SJSA1 (cell line): ENCODE data around the gene HEXIM1. TPM values are rescaled to one million over a fixed set of nuclear protein-coding genes. Genes with fewer than 3 reads are reported as not detected.
A peak's percentile ranks its signal among the peaks of the same experiment; 100 is the strongest.

Source experiments
- DNase-seq, 2 experiments: peaks; one replicate each; pipeline ENCODE4 v3.0.0-alpha.2; 2015 to 2020; ENCODE audit warnings: low spot score in 2 of 2, low read depth in 1 of 2
- H3K27ac ChIP-seq: fragments of 250-450 bp; sonication (Bioruptor Pico); 2 replicates; pipeline ENCODE4 v1.5.1; 2020; ENCODE audit warnings: mild to moderate bottlenecking, moderate library complexity
- H3K27me3 ChIP-seq: fragments of 250-450 bp; sonication (Bioruptor Pico); replicated peaks from 2 replicates; pipeline ENCODE4 v1.5.1; 2020; ENCODE audit warnings: mild to moderate bottlenecking, moderate library complexity
- H3K36me3 ChIP-seq: fragments of 250-450 bp; sonication (Bioruptor Pico); 2 replicates; pipeline ENCODE4 v1.5.1; 2020; ENCODE audit warnings: mild to moderate bottlenecking
- H3K4me1 ChIP-seq: fragments of 250-450 bp; sonication (Bioruptor Pico); replicated peaks from 2 replicates; pipeline ENCODE4 v1.6.1; 2021; ENCODE audit warnings: mild to moderate bottlenecking
- H3K4me3 ChIP-seq: fragments of 250-450 bp; sonication (Bioruptor Pico); 2 replicates; pipeline ENCODE4 v1.5.1; 2020; ENCODE audit warnings: mild to moderate bottlenecking
- H3K9me3 ChIP-seq: fragments of 250-450 bp; sonication (Bioruptor Pico); replicated peaks from 2 replicates; pipeline ENCODE4 v1.5.1; 2020; ENCODE audit warnings: mild to moderate bottlenecking
- total RNA-seq: library from RNA; depleted of rRNA; stranded (reverse); fragments of >200 nt; shearing (Covaris generic); gene quantifications from 2 replicates; pipeline ENCODE4 v1.2.3, GENCODE V29; 2014

Gene HEXIM1
- total RNA-seq, 1 experiment from 2014 or later, result 7.3 TPM

DNA sequence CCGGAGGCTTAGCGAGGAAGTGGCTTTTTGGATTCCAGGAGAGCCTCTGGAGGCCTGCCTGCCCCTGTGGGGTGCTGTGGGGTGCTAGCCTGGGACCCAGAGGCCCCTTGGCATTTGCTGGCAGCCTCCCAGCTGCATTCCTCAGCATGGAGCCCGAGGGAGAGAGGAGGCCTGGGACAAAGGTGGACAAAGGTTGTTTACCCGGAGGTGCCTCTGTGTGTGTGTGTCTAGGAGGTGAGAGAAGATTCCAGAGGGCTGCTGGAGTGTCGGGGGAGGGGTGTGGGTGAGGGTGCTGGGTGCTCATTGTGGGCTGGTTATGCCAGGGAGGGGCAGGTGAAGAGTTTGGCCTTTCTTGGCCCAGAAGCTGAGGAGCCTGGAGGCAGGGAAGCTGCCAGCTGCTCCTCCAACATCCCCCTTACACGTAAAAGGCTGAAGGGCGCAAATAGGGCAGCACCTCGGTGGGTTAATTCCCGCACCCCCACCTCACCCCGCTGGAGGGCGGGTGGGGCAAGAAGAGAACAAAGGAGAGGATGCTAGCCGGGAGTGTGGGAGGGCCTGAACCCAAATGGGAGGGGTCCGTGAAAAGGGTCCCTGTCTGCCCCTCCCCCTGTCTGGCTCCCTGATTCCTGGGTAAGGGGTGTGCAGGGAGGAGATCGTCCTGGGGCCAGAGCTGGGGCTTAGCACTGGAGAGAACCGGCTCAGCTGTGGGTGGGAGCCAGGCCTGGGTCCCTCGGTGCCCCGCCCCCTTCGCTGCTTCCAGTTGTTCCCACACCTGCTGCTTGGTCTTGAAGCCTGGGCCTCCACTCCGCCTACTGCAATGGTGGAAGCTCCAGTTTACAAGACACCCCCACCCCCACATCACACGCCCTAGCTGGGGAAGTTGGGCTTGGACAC is 23.3 kb downstream of the HEXIM1 start:
- DNase-seq, result no peak
- Histone ChIP-seq H3K4me3 (no peak overlapping the region), H3K27ac (peak overlapping the region; percentile 60), H3K4me1 (peaks cover 34% of the 10 kb centered on the region), H3K27me3 (no peaks in the 10 kb centered on the region), H3K36me3 (no peaks in the 10 kb centered on the region; the same call in 1 of the 2 replicates), H3K9me3 (no peaks in the 10 kb centered on the region)

DNA sequence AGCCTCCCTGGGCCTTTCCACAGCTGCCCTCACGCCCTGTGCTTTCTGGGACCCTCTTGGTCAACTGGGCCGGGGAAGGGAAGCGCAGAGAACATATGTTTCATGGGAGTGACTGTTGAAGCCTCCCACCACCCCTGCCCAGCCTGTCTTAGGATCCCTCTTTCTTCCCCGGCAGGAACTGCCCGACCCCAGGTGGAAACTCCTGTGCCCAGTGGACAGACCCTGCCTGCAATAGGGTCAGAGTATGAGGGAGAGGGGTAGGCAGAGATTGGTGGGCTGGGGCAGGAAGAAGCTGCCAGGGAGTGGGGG is 23.9 kb downstream of the HEXIM1 start:
- H3K4me3 ChIP-seq, result no peak overlapping the region
- H3K36me3 ChIP-seq, result no peaks in the 10 kb centered on the region; the same call in 1 of the 2 replicates
- no peaks in the 10 kb centered on the region for H3K9me3 ChIP-seq
- peaks cover 34% of the 10 kb centered on the region for H3K4me1 ChIP-seq
- peak overlapping the region; percentile 60 for H3K27ac ChIP-seq
- H3K27me3 ChIP-seq, result no peaks in the 10 kb centered on the region
- no peak for DNase-seq

GRCh38 chr17:45172541-45173286 is 24.4 kb downstream of the HEXIM1 start:
- DNase-seq, result peak; percentile 47 to 86
- no peak overlapping the region for H3K4me3 ChIP-seq

DNA sequence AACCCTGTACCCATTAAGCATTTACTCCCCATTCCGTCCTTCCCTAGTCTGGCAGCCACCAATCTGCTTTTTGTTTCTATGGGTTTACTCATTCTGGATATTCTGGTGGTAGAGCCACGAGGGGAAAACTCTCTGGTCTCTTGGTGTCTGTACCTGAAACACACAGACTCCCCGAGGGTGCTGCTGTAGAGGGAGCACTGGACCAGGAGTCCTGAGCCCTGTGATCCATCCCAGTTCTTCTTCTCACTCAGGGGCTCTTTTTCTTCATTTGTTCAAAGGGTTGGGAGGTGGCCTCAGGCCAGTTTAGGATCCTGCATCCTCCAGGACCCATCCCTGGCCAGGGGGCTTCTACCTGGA is 27.5 kb downstream of the HEXIM1 start:
- DNase-seq, result no peak
- no peaks in the 10 kb centered on the region for H3K9me3 ChIP-seq
- no peaks in the 10 kb centered on the region; the same call in 1 of the 2 replicates for H3K36me3 ChIP-seq
- H3K27ac ChIP-seq, result no peak overlapping the region
- H3K4me1 ChIP-seq, result peaks cover 29% of the 10 kb centered on the region
- no peak overlapping the region for H3K4me3 ChIP-seq
- no peaks in the 10 kb centered on the region for H3K27me3 ChIP-seq

More at GRCh38 chr17:45172541-45173286, 24.4 kb downstream of the HEXIM1 start:
- Histone ChIP-seq H3K27ac (peak overlapping the region; percentile 60), H3K4me1 (peaks cover 34% of the 10 kb centered on the region), H3K36me3 (no peaks in the 10 kb centered on the region; the same call in 1 of the 2 replicates), H3K27me3 (no peaks in the 10 kb centered on the region), H3K9me3 (no peaks in the 10 kb centered on the region)

GRCh38 chr17:45177563-45177962 is 29.3 kb downstream of the HEXIM1 start:
- H3K36me3 ChIP-seq, result no peaks in the 10 kb centered on the region; the same call in 1 of the 2 replicates
- no peaks in the 10 kb centered on the region for H3K27me3 ChIP-seq
- DNase-seq, result no peak
- peaks cover 11% of the 10 kb centered on the region for H3K4me1 ChIP-seq
- no peak overlapping the region for H3K27ac ChIP-seq
- H3K9me3 ChIP-seq, result no peaks in the 10 kb centered on the region
- H3K4me3 ChIP-seq, result no peak overlapping the region

DNA sequence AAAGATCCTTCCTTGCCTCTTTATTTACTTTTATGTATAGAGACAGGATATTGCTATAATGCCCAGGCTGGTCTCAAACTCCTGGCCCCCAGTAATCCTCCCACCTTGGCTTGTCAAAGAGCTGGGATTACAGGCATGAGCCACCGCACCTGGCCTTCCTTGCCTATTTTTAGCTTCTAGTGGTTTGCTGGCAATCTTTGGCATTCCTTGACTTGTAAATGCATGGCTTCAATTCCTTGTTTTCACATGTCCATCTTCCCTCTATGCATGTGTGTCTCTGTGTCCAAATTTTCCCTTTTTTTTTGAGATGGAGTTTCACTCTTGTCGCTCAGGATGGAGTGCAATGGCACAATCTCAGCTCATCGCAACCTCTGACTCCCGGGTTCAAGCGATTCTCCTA is 35.9 kb downstream of the HEXIM1 start:
- peaks cover 3% of the 10 kb centered on the region; the same call in 1 of the 2 replicates for H3K27me3 ChIP-seq
- no peaks in the 10 kb centered on the region for H3K36me3 ChIP-seq
- no peaks in the 10 kb centered on the region for H3K4me1 ChIP-seq
- H3K9me3 ChIP-seq, result no peaks in the 10 kb centered on the region
- no peak for DNase-seq
- no peak overlapping the region for H3K4me3 ChIP-seq
- H3K27ac ChIP-seq, result no peak overlapping the region

DNA sequence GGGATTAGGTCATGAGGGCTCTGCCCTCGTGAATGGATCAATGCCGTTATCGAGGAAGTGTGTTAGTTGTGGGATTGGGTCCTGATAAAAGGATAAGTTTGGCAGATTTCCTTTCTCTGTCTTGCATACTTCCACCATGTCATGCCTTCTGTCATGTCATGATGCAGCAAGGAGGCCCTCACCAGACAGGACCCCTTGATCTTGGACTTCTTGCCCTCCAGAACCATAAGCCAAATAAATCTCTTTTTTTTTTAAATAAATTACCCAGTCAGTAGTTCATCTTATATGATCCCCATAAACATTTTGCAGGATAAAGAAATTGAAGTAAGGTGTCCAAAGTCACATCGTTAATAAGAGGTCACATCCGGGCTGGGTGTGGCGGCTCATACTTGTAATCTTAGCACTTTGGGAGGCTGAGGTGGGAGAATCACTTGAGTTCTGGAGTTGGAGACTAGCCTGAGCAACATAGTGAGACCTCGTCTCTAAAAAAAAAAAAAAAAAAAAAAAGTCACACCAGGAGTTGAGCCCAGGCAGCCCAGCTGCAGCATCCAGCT is 38.6 kb downstream of the HEXIM1 start:
- Histone ChIP-seq H3K27me3 (peaks cover 4% of the 10 kb centered on the region; the same call in 1 of the 2 replicates), H3K4me1 (no peaks in the 10 kb centered on the region), H3K9me3 (no peaks in the 10 kb centered on the region), H3K27ac (no peak overlapping the region), H3K4me3 (no peak overlapping the region), H3K36me3 (no peaks in the 10 kb centered on the region)
- DNase-seq, result no peak

- H3K4me3 ChIP-seq, result no peak overlapping the region
- peaks cover 4% of the 10 kb centered on the region; the same call in 1 of the 2 replicates for H3K27me3 ChIP-seq
- H3K27ac ChIP-seq, result no peak overlapping the region
- H3K4me1 ChIP-seq, result no peaks in the 10 kb centered on the region
- no peak for DNase-seq
- H3K36me3 ChIP-seq, result no peaks in the 10 kb centered on the region
- no peaks in the 10 kb centered on the region for H3K9me3 ChIP-seq
These were observed 40.7 kb downstream of the HEXIM1 start for GRCh38 chr17:45189009-45189408.

GRCh38 chr17:45190503-45191255 is 42.4 kb downstream of the HEXIM1 start:
- H3K4me3 ChIP-seq, result no peak overlapping the region
- no peak for DNase-seq
- no peaks in the 10 kb centered on the region for H3K36me3 ChIP-seq
- no peak overlapping the region for H3K27ac ChIP-seq
- no peaks in the 10 kb centered on the region for H3K9me3 ChIP-seq
- no peaks in the 10 kb centered on the region for H3K4me1 ChIP-seq
- H3K27me3 ChIP-seq, result peaks cover 4% of the 10 kb centered on the region; the same call in 1 of the 2 replicates

DNA sequence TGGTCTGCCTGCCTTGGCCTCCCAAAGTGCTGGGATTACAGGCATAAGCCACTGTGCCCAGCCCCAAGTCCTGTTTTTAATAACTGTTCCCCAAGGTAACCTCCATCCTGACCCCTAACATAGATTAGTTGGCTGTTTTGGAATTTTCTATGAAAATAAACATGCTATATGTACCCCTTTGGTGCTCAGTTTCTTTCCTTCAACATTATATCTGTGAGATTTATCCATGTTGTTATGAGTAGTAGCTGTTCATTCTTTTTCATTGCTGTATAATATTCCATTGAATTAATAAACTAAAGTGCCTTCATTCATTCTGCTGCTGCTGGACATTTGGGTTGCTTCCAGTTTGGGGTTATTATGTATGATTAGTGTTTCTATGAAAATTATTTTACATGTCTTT is 47.1 kb downstream of the HEXIM1 start:
- no peaks in the 10 kb centered on the region for H3K27me3 ChIP-seq
- DNase-seq, result no peak

DNA sequence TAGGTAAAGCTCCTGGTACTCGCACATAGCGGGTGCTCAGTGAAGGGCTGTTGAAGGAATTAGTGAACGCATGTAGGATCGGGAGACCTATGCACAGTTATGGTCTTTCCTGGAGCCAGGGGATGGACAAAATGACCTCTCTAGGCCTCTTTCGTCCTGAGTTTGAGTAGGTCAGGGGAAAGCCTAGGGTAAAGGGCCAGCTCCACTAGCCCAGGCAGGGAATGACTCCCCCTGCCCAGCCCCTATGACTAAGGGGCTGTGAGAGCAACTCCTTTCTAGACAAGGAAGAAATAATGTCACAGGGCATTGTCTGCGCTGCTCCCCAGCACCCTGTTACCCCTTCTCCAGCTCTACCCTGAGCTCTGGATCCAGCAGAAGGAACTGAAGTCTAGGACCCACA is 48.8 kb downstream of the HEXIM1 start:
- Histone ChIP-seq H3K27me3 (no peaks in the 10 kb centered on the region), H3K4me1 (peaks cover 6% of the 10 kb centered on the region), H3K4me3 (no peak overlapping the region), H3K9me3 (no peaks in the 10 kb centered on the region), H3K36me3 (no peaks in the 10 kb centered on the region), H3K27ac (no peak overlapping the region)
- no peak for DNase-seq

More for the DNA sequence above, 47.1 kb downstream of the HEXIM1 start:
- peaks cover 6% of the 10 kb centered on the region for H3K4me1 ChIP-seq
- no peaks in the 10 kb centered on the region for H3K9me3 ChIP-seq
- H3K36me3 ChIP-seq, result no peaks in the 10 kb centered on the region
- no peak overlapping the region for H3K27ac ChIP-seq
- H3K4me3 ChIP-seq, result no peak overlapping the region

- Histone ChIP-seq H3K9me3 (no peaks in the 10 kb centered on the region), H3K36me3 (no peaks in the 10 kb centered on the region), H3K4me1 (peaks cover 6% of the 10 kb centered on the region), H3K4me3 (no peak overlapping the region), H3K27me3 (no peaks in the 10 kb centered on the region), H3K27ac (no peak overlapping the region)
- DNase-seq, result peak; percentile 96
These were observed 49.5 kb downstream of the HEXIM1 start for GRCh38 chr17:45197555-45198334.

GRCh38 chr17:45200701-45201100 is 52.4 kb downstream of the HEXIM1 start:
- Histone ChIP-seq H3K36me3 (no peaks in the 10 kb centered on the region), H3K4me3 (no peak overlapping the region), H3K27me3 (peaks cover 4% of the 10 kb centered on the region), H3K9me3 (no peaks in the 10 kb centered on the region), H3K27ac (no peak overlapping the region), H3K4me1 (peaks cover 6% of the 10 kb centered on the region)
- no peak for DNase-seq
